Caco-2 (cell line): ENCODE data around the gene NFAM1. TPM values are rescaled to one million over a fixed set of nuclear protein-coding genes. Genes with fewer than 3 reads are reported as not detected.

Experiments used
- BruUV-seq: library from RNA; stranded (reverse); fragments of 400-500 nt; replicated peaks from 2 replicates; lab custom pipeline; 2021; lab: Mats Ljungman, UMichigan
- CTCF ChIA-PET: fragments of 300-600 bp; sonication (Branson Sonifier 250); formaldehyde crosslinking; loops from one replicate; lab custom pipeline; 2022; ENCODE audit warnings: antibody characterized with exemption; lab: Charles Lee
- POLR2A ChIA-PET: fragments of 300-600 bp; sonication (Branson Sonifier 250); formaldehyde crosslinking; loops from one replicate; lab custom pipeline; 2022; ENCODE audit warnings: antibody characterized with exemption; lab: Charles Lee
- DNase-seq, 2 experiments: peaks; one replicate each; pipeline versions ENCODE4 v3.0.0 to v3.0.0-alpha.2; 2020 to 2022
- H3K27me3 ChIP-seq: replicated peaks from 2 replicates; pipeline ENCODE4 v1.6.0; 2011; ENCODE audit warnings: low read length; ENCODE audit not compliant: control insufficient read depth, insufficient read depth
- H3K36me3 ChIP-seq: 2 replicates; pipeline ENCODE4 v1.5.1; 2011; ENCODE audit warnings: low read length; ENCODE audit not compliant: control insufficient read depth, insufficient read depth
- H3K4me1 ChIP-seq: fragments of 250-450 bp; sonication (Bioruptor Pico); 2 replicates; pipeline ENCODE4 v1.5.1; 2020; ENCODE audit warnings: mild to moderate bottlenecking
- H3K4me3 ChIP-seq: 2 replicates; pipeline ENCODE4 v1.5.1; 2011; ENCODE audit warnings: low read depth, mild to moderate bottlenecking, control low read depth, low read length
- H3K9me3 ChIP-seq: fragments of 250-450 bp; sonication (Bioruptor Pico); 2 replicates; pipeline ENCODE4 v1.5.1; 2020; ENCODE audit warnings: mild to moderate bottlenecking, moderate library complexity
- H3K27ac Mint-ChIP-seq: one replicate; pipeline ENCODE4 v1.8.0; 2022; ENCODE audit warnings: mixed read lengths; ENCODE audit not compliant: unreplicated experiment
- H3K27me3 Mint-ChIP-seq: one replicate; pipeline ENCODE4 v1.8.0; 2022; ENCODE audit warnings: mixed read lengths; ENCODE audit not compliant: insufficient read depth, unreplicated experiment
- H3K36me3 Mint-ChIP-seq: one replicate; pipeline ENCODE4 v1.8.0; 2022; ENCODE audit warnings: mild to moderate bottlenecking, mixed read lengths; ENCODE audit not compliant: insufficient read depth, unreplicated experiment
- H3K4me1 Mint-ChIP-seq: one replicate; pipeline ENCODE4 v1.8.0; 2022; ENCODE audit warnings: low read depth, mixed read lengths; ENCODE audit not compliant: unreplicated experiment
- H3K4me3 Mint-ChIP-seq: one replicate; pipeline ENCODE4 v1.8.0; 2022; ENCODE audit warnings: mild to moderate bottlenecking, moderate library complexity, mixed read lengths; ENCODE audit not compliant: unreplicated experiment
- H3K9me3 Mint-ChIP-seq: one replicate; pipeline ENCODE4 v1.8.0; 2022; ENCODE audit warnings: mixed read lengths; ENCODE audit not compliant: unreplicated experiment
- intact Hi-C: fragments of 100-400 bp; cut with micrococcal nuclease; formaldehyde crosslinking; loops from one replicate; pipeline ENCODE4 v1.10.0; 2022; ENCODE audit not compliant: unreplicated experiment
- total RNA-seq: library from RNA; stranded (reverse); gene quantifications from 2 replicates; pipeline ENCODE4 v1.2.3, GENCODE V29; 2022
- TF ChIP-seq, protein P1 (sequence below), 2 experiments: fragments of 200-600 bp in 1 of 2; IDR thresholded peaks; 1 replicate in 1 of 2; 2 replicates in 1 of 2; pipeline versions ENCODE4 v1.5.1 to v1.8.0; 2011 to 2022; ENCODE audit warnings: antibody characterized with exemption in 1 of 2, control low read depth in 1 of 2, inconsistent platforms in 1 of 2, low read depth in 1 of 2, low read length in 1 of 2, mild to moderate bottlenecking in 1 of 2, moderate library complexity in 1 of 2; ENCODE audit not compliant: insufficient read depth in 1 of 2, severe bottlenecking in 1 of 2, unreplicated experiment in 1 of 2

The NFAM1 gene
- total RNA-seq, 1 experiment from 2014 or later = not detected

DNA sequence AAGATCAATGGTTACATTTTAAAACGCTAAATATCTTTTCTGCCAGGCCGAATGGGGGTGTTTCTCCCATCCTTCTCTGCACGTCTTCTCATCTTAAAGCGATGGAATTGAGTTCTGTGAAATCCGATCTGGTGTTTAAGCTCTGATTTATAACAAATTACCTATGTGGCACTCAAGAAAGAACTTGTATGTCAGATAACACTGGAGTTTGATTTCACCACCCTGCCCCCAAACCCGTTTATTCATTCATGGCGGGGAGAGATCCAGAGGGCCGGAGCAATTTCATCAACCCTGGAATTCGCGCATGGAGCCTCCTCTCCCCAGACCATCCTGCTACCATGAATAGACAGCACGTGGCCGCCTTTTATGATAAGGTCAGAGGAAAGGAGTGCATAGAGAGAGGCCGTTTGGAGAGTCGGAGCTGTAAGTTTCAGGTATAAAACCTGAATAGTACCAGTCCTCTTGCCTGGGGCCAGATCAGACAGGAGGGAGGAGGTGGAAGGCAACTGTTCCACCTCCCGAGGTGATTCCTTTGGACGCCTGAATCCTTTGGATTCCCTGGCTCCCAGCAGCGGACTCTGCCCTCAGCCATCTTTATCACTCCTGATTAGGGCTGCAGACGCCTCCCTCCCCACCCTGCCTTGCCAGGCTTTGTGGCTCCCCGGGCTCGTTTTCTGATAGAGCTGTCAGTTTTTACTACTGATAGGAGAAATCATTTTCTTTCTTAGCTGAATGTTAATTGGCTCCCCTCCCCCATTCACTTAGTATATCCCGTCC is 27.3 kb upstream of the NFAM1 start:
- peak overlapping the region; percentile 16 for H3K4me3 Mint-ChIP-seq
- peaks cover 3% of the 10 kb centered on the region for H3K27me3 Mint-ChIP-seq
- TF ChIP-seq, protein P1, sequence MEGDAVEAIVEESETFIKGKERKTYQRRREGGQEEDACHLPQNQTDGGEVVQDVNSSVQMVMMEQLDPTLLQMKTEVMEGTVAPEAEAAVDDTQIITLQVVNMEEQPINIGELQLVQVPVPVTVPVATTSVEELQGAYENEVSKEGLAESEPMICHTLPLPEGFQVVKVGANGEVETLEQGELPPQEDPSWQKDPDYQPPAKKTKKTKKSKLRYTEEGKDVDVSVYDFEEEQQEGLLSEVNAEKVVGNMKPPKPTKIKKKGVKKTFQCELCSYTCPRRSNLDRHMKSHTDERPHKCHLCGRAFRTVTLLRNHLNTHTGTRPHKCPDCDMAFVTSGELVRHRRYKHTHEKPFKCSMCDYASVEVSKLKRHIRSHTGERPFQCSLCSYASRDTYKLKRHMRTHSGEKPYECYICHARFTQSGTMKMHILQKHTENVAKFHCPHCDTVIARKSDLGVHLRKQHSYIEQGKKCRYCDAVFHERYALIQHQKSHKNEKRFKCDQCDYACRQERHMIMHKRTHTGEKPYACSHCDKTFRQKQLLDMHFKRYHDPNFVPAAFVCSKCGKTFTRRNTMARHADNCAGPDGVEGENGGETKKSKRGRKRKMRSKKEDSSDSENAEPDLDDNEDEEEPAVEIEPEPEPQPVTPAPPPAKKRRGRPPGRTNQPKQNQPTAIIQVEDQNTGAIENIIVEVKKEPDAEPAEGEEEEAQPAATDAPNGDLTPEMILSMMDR (IDR thresholded peaks at IDR 0.05; ENCODE audit: insufficient read depth in 1 of 2, low read depth in 1 of 2, low read length in 1 of 2, severe bottlenecking in 1 of 2, unreplicated experiment in 1 of 2) = no peak
- no peaks in the 10 kb centered on the region for H3K9me3 Mint-ChIP-seq
- H3K4me1 Mint-ChIP-seq = peaks cover 19% of the 10 kb centered on the region
- POLR2A ChIA-PET = no interaction called here
- intact Hi-C loops = no loop called here
- Histone ChIP-seq H3K9me3 (no peaks in the 10 kb centered on the region), H3K27me3 (no peaks in the 10 kb centered on the region), H3K36me3 (no peaks in the 10 kb centered on the region), H3K4me1 (peaks cover 16% of the 10 kb centered on the region; the same call in 1 of the 2 replicates), H3K4me3 (no peak overlapping the region)
- CTCF ChIA-PET = interaction anchor here (1.1 kb wide), 1 partner anchor 8 kb away, joined by 4 read pairs; no protein-coding TSS in a partner anchor
- DNase-seq = peak; percentile 56 to 69
- H3K36me3 Mint-ChIP-seq = no peaks in the 10 kb centered on the region
- H3K27ac Mint-ChIP-seq = no peak overlapping the region
- no TSS peak for BruUV-seq

GRCh38 chr22:42452916-42453315 is 20.7 kb upstream of the NFAM1 start:
- H3K27me3 ChIP-seq = no peaks in the 10 kb centered on the region
- Mint-ChIP-seq H3K9me3 (no peaks in the 10 kb centered on the region), H3K27ac (no peak overlapping the region), H3K4me1 (no peaks in the 10 kb centered on the region), H3K27me3 (peaks cover 8% of the 10 kb centered on the region), H3K4me3 (no peak overlapping the region), H3K36me3 (no peaks in the 10 kb centered on the region)
- H3K4me1 ChIP-seq = no peaks in the 10 kb centered on the region
- TF ChIP-seq, protein P1 (IDR thresholded peaks at IDR 0.05; ENCODE audit: insufficient read depth in 1 of 2, low read depth in 1 of 2, low read length in 1 of 2, severe bottlenecking in 1 of 2, unreplicated experiment in 1 of 2) = no peak
- H3K36me3 ChIP-seq = no peaks in the 10 kb centered on the region
- H3K9me3 ChIP-seq = no peaks in the 10 kb centered on the region
- BruUV-seq = no TSS peak
- intact Hi-C loops = no loop called here
- no peak for DNase-seq
- H3K4me3 ChIP-seq = no peak overlapping the region
- ChIA-PET POLR2A (interaction anchor here (0.6 kb wide), 1 partner anchor 363 kb away, joined by 3 read pairs; the partner anchor contains the start of gene NDUFA6), CTCF (no interaction called here)

DNA sequence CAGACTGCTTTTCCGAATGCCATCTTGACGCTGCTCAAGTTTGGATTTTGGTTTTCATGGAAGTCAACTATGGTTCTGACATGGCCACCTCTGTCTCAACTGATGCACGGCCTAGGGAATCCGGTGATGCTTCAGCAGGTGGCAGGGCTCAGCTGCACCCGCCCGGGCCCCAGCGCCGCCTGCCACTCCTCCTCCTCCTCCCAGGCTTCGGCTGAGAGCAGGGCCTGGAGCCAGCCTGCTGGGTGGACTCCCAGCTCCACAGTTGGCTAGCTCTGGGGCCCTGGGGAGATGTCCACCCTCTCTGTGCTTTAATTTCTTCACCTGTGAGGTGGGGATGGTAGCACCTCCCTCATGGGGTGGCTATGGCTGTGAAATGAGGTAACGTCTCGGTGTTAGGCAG is 20.3 kb upstream of the NFAM1 start:
- H3K4me3 ChIP-seq = no peak overlapping the region
- no peaks in the 10 kb centered on the region for H3K9me3 ChIP-seq
- TF ChIP-seq, protein P1 (IDR thresholded peaks at IDR 0.05; ENCODE audit: insufficient read depth in 1 of 2, low read depth in 1 of 2, low read length in 1 of 2, severe bottlenecking in 1 of 2, unreplicated experiment in 1 of 2) = no peak
- intact Hi-C loops = no loop called here
- ChIA-PET POLR2A (no interaction called here), CTCF (interaction anchor here (0.6 kb wide), 1 partner anchor 10 kb away, joined by 3 read pairs; no protein-coding TSS in a partner anchor)
- no peak overlapping the region for H3K27ac Mint-ChIP-seq
- no peaks in the 10 kb centered on the region for H3K36me3 ChIP-seq
- no peaks in the 10 kb centered on the region for H3K4me1 ChIP-seq
- H3K27me3 Mint-ChIP-seq = peaks cover 8% of the 10 kb centered on the region
- BruUV-seq = no TSS peak
- H3K9me3 Mint-ChIP-seq = no peaks in the 10 kb centered on the region
- H3K4me3 Mint-ChIP-seq = no peak overlapping the region
- no peaks in the 10 kb centered on the region for H3K27me3 ChIP-seq
- H3K36me3 Mint-ChIP-seq = no peaks in the 10 kb centered on the region
- no peak for DNase-seq
- H3K4me1 Mint-ChIP-seq = no peaks in the 10 kb centered on the region
